ENCODE data around the gene LAP3.

- no peak for TF ChIP-seq GABPA (IDR thresholded peaks at IDR 0.05 in 1 of 2, conservative IDR thresholded peaks at IDR 0.05 in 1 of 2)
- TF ChIP-seq CTCF (IDR thresholded peaks at IDR 0.05; ENCODE audit: low read depth, low read length, missing input control): no peak
- no peak for TF ChIP-seq RAD21 (IDR thresholded peaks at IDR 0.05)
- TF ChIP-seq YY1 (IDR thresholded peaks at IDR 0.05): no peak
- no peak for TF ChIP-seq REST (IDR thresholded peaks at IDR 0.05)
- no peak for TF ChIP-seq MAX (IDR thresholded peaks at IDR 0.05)
- TF ChIP-seq FOXA1 (IDR thresholded peaks at IDR 0.05): no peak
- TF ChIP-seq RXRA (IDR thresholded peaks at IDR 0.05): no peak
- TF ChIP-seq EGR1 (IDR thresholded peaks at IDR 0.05; ENCODE audit: low read depth in 2 of 2): no peak
- no peak for TF ChIP-seq TAF1 (conservative IDR thresholded peaks at IDR 0.05)
- TF ChIP-seq SP1 (IDR thresholded peaks at IDR 0.05): no peak
- no peak for TF ChIP-seq JUND (IDR thresholded peaks at IDR 0.05)
- no peak for TF ChIP-seq FOXA2 (IDR thresholded peaks at IDR 0.05)
- TF ChIP-seq ATF3 (IDR thresholded peaks at IDR 0.05): no peak
These were observed 2.8 kb upstream of the LAP3 start for GRCh38 chr4:17574206-17574605.
